GM18951 (cell line): ENCODE results near the gene HIPK1.

ENCODE experiments used
- POLR2A ChIP-seq: IDR thresholded peaks from 4 replicates; pipeline ENCODE4 v1.6.1; 2011; ENCODE audit warnings: mild to moderate bottlenecking; ENCODE audit not compliant: insufficient read length, insufficient read depth; ENCODE audit errors: extremely low read depth
- in situ Hi-C: fragments of 300-500 bp; cut with MboI; formaldehyde crosslinking; loops from one replicate; pipeline ENCODE4 v1.12.0; 2022; ENCODE audit warnings: low sequenced_read_pairs, mixed read lengths, inconsistent platforms; ENCODE audit not compliant: unreplicated experiment

HIPK1 gene

GRCh38 chr1:114026797-114027196 is 97.7 kb downstream of the HIPK1 start:
- no peak for TF ChIP-seq POLR2A
- in situ Hi-C loops, result no loop called here
